Vagina (tissue), 2 donors: ENCODE results near the gene SPRYD7. TPM values are rescaled to one million over a fixed set of nuclear protein-coding genes. Genes with fewer than 3 reads are reported as not detected.

Experiments
- DNase-seq, 2 donors: peaks; one replicate each; pipeline ENCODE4 v3.0.0-alpha.2; 2017; ENCODE audit errors: extremely low spot score in 2 of 2
- H3K27ac ChIP-seq: fragments of 200-600 bp; sonication (generic); one replicate; pipeline ENCODE4 v1.5.1; 2019
- H3K27me3 ChIP-seq: fragments of 200-600 bp; sonication (generic); one replicate; pipeline ENCODE4 v1.5.1; 2019
- H3K36me3 ChIP-seq, 2 donors: fragments of 200-600 bp; sonication (generic); one replicate each; pipeline ENCODE4 v1.5.1; 2017 to 2019
- H3K4me1 ChIP-seq: fragments of 200-600 bp; sonication (generic); one replicate; pipeline ENCODE4 v1.5.1; 2019
- H3K4me3 ChIP-seq, 2 donors: fragments of 200-600 bp; sonication (generic); 1 replicate in 1 of 2; 2 replicates in 1 of 2; pipeline ENCODE4 v1.5.1; 2016 to 2019
- H3K9me3 ChIP-seq: fragments of 200-600 bp; sonication (generic); one replicate; pipeline ENCODE4 v1.5.1; 2019
- POLR2A ChIP-seq, 2 donors: fragments of 450-650 bp; IDR thresholded peaks; one replicate each; pipeline ENCODE4 v1.6.1; 2017; ENCODE audit warnings: antibody characterized with exemption in 2 of 2, mild to moderate bottlenecking in 2 of 2, moderate library complexity in 2 of 2
- POLR2AphosphoS5 ChIP-seq, 2 donors: sonication (generic); formaldehyde crosslinking; IDR thresholded peaks; one replicate each; pipeline ENCODE4 v1.9.0; 2017; ENCODE audit warnings: antibody characterized with exemption in 2 of 2, mild to moderate bottlenecking in 2 of 2, low read depth in 1 of 2; ENCODE audit not compliant: insufficient read depth in 1 of 2
- intact Hi-C: fragments of 100-400 bp; cut with DNase I; formaldehyde crosslinking; loops from one replicate; pipeline ENCODE4 v1.15.1; 2023
- total RNA-seq: library from RNA; depleted of rRNA; stranded (reverse); fragments of >200 nt; gene quantifications from one replicate; pipeline ENCODE4 v1.2.3, GENCODE V29; 2016
- TF ChIP-seq, protein P1 (sequence below), 3 experiments: fragments of 450-650 bp in 2 of 3; fragments of 200-600 bp in 1 of 3; sonication (generic) in 1 of 3; IDR thresholded peaks; one replicate each; pipeline ENCODE4 v1.5.1; 2017 to 2019; ENCODE audit warnings: antibody characterized with exemption in 3 of 3, mild to moderate bottlenecking in 2 of 3, moderate library complexity in 2 of 3

Gene SPRYD7
- total RNA-seq, 1 donor from 2014 or later = 5.4 TPM

DNA sequence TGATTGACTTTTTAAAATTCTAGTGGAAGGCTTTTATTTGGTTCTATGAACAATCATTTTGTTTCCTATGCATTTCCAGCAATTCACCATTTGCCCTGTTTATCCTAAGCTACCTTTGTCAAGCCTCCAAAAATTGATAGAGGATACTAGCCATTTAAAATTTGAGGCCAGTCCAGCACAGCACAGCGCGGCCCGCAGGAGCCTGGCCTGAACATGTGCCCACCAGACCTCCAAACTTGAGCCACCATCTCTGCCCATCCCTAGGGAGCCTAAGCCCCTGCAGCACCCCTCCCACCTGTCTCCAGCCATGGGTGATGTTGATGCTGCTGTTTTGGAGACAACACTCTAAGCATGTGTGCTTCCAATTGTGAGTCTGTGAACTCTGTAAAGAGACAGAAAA is 57.5 kb downstream of the SPRYD7 start:
- intact Hi-C loops = no loop called here
- no peaks in the 10 kb centered on the region for H3K36me3 ChIP-seq
- no peak for DNase-seq
- no peaks in the 10 kb centered on the region for H3K27me3 ChIP-seq
- no peaks in the 10 kb centered on the region for H3K4me1 ChIP-seq
- no peak overlapping the region for H3K27ac ChIP-seq
- TF ChIP-seq POLR2A (IDR thresholded peaks at IDR 0.05) = no peak
- TF ChIP-seq, protein P1, sequence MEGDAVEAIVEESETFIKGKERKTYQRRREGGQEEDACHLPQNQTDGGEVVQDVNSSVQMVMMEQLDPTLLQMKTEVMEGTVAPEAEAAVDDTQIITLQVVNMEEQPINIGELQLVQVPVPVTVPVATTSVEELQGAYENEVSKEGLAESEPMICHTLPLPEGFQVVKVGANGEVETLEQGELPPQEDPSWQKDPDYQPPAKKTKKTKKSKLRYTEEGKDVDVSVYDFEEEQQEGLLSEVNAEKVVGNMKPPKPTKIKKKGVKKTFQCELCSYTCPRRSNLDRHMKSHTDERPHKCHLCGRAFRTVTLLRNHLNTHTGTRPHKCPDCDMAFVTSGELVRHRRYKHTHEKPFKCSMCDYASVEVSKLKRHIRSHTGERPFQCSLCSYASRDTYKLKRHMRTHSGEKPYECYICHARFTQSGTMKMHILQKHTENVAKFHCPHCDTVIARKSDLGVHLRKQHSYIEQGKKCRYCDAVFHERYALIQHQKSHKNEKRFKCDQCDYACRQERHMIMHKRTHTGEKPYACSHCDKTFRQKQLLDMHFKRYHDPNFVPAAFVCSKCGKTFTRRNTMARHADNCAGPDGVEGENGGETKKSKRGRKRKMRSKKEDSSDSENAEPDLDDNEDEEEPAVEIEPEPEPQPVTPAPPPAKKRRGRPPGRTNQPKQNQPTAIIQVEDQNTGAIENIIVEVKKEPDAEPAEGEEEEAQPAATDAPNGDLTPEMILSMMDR (IDR thresholded peaks at IDR 0.05) = no peak
- H3K9me3 ChIP-seq = no peaks in the 10 kb centered on the region
- H3K4me3 ChIP-seq = no peak overlapping the region

DNA sequence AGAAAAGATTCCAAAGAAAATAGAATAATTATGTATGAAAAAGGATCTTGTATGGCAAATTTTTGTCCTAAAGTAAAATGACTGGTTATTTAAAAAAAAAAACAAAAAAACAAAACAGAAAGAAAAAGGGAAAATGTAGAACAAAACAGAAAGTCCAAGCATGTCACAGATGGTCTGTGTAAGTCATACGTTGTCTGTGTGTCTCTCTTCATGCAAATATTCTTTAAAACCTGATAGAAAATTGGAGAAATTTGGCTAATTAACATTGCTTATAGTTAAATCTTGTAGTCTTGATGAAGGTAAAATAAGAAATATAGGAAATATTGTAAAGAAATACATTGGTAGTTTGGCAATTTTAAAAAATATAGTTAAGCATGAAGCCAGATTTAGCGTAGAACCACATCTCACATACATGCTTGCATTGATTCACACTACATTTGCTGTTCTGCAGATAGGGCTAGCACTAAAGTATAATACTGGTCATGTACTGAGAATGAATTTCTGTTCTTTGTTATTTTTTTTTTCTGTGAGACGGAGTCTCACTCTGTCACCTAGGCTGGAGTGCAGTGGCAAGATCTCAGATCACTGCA is 58.4 kb downstream of the SPRYD7 start:
- Histone ChIP-seq H3K4me3 (no peak overlapping the region), H3K4me1 (no peaks in the 10 kb centered on the region), H3K27ac (no peak overlapping the region), H3K9me3 (no peaks in the 10 kb centered on the region), H3K36me3 (no peaks in the 10 kb centered on the region), H3K27me3 (no peaks in the 10 kb centered on the region)
- intact Hi-C loops = no loop called here
- no peak for TF ChIP-seq POLR2AphosphoS5 (IDR thresholded peaks at IDR 0.05; ENCODE audit: insufficient read depth in 1 of 2, low read depth in 1 of 2)
- TF ChIP-seq, protein P1 (IDR thresholded peaks at IDR 0.05) = no peak
- TF ChIP-seq POLR2A (IDR thresholded peaks at IDR 0.05) = no peak
- DNase-seq = no peak

DNA sequence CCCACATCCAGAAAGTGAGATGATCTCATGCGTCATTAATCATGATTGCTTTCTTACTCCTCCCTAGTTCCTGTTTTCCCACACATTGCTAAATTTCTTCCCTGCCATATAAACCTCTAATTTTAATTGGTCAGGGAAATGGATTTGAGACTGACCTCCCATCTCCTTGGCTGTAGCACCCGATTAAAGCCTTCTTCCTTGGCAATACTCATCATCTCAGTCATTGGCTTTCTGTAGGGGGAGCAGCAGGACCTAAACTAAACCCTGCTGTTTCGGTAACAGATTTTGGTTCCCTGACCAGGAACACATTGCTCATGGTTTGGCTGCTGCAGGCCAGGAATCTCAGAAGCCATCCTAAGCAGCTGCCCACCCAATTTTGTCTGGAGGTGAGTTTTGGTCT is 61.7 kb downstream of the SPRYD7 start:
- no peak for DNase-seq
- H3K4me3 ChIP-seq = no peak overlapping the region
- intact Hi-C loops = no loop called here
- no peaks in the 10 kb centered on the region for H3K27me3 ChIP-seq
- H3K36me3 ChIP-seq = no peaks in the 10 kb centered on the region
- H3K4me1 ChIP-seq = no peaks in the 10 kb centered on the region
- no peaks in the 10 kb centered on the region for H3K9me3 ChIP-seq
- no peak overlapping the region for H3K27ac ChIP-seq
- no peak for TF ChIP-seq POLR2AphosphoS5 (IDR thresholded peaks at IDR 0.05; ENCODE audit: insufficient read depth in 1 of 2, low read depth in 1 of 2)
- TF ChIP-seq POLR2A (IDR thresholded peaks at IDR 0.05) = no peak

DNA sequence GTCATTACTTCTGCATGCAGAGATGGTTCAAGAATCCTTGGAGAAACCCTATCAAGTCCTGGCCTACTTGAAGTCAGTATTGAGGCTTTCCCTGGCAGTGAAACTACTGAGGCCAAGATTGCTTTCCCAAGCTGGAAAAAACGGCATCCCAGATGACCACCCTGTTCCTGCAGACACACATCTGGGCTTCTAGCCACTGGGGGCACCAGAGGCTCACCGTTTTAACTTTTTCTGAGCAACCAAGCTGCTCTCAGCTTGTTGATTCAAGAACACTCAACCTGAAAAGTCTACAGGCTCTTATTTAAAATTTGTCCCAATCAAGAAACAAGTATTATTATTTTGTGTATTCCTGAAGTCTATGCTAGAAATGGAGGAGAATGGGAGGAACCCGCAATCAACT is 66.6 kb downstream of the SPRYD7 start:
- Histone ChIP-seq H3K36me3 (no peaks in the 10 kb centered on the region), H3K27ac (no peak overlapping the region), H3K9me3 (no peaks in the 10 kb centered on the region), H3K27me3 (no peaks in the 10 kb centered on the region), H3K4me3 (no peak overlapping the region), H3K4me1 (no peaks in the 10 kb centered on the region)
- intact Hi-C loops = no loop called here
- TF ChIP-seq POLR2A (IDR thresholded peaks at IDR 0.05) = no peak
- DNase-seq = no peak

DNA sequence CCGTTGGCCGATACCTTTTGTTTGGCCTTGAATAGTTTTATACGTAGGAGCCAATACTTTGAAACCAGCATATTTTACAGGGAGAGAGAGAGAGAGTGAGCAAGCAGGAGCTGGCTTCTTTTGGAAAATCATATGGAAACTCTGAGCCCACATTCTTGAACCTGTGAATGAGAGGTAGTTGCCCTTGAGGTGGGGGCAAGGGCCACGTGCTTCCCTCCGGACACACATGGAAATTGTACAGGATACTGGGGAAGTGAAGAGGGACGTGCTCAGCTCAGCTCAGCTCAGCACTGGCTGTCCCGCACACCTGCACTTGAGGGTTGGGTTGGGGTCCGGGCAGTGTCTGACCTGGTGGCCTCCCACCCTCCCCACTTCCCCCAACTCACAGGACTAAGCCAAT is 68.3 kb downstream of the SPRYD7 start:
- no peak for DNase-seq
- H3K27me3 ChIP-seq = no peaks in the 10 kb centered on the region
- H3K27ac ChIP-seq = no peak overlapping the region
- H3K36me3 ChIP-seq = no peaks in the 10 kb centered on the region
- H3K4me3 ChIP-seq = no peak overlapping the region
- intact Hi-C loops = no loop called here
- H3K4me1 ChIP-seq = no peaks in the 10 kb centered on the region
- no peaks in the 10 kb centered on the region for H3K9me3 ChIP-seq
- TF ChIP-seq, protein P1 (IDR thresholded peaks at IDR 0.05) = no peak
- TF ChIP-seq POLR2A (IDR thresholded peaks at IDR 0.05) = no peak
- TF ChIP-seq POLR2AphosphoS5 (IDR thresholded peaks at IDR 0.05; ENCODE audit: insufficient read depth in 1 of 2, low read depth in 1 of 2) = no peak

DNA sequence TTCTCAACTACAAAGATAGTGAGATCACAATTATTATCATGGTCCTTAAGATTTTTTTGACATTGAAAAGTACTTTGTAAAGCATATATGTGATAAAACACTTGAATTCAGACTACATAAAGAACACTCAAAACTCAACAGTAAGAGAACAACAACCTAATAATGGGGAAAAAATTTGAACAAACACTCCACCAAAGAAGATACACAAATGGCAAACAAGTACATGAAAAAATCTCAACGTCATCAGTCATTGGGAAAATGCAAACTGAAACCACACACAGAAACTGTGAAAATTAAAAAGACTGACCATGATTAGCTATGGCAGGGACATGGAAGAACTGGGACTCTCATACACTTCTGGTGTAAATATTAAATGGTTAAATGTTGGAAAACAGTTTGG is 70.9 kb downstream of the SPRYD7 start:
- no peaks in the 10 kb centered on the region for H3K36me3 ChIP-seq
- H3K4me3 ChIP-seq = no peak overlapping the region
- no peaks in the 10 kb centered on the region for H3K9me3 ChIP-seq
- no peaks in the 10 kb centered on the region for H3K4me1 ChIP-seq
- TF ChIP-seq POLR2AphosphoS5 (IDR thresholded peaks at IDR 0.05; ENCODE audit: insufficient read depth in 1 of 2, low read depth in 1 of 2) (no peak), POLR2A (IDR thresholded peaks at IDR 0.05) (no peak)
- TF ChIP-seq, protein P1 (IDR thresholded peaks at IDR 0.05) = no peak
- DNase-seq = no peak
- H3K27me3 ChIP-seq = no peaks in the 10 kb centered on the region
- intact Hi-C loops = no loop called here
- H3K27ac ChIP-seq = no peak overlapping the region
